Heart left ventricle (tissue), 13 donors: ENCODE results near the gene RANBP10.

ENCODE experiments used
- POLR2A ChIP-seq, 2 donors: fragments of 450-650 bp; IDR thresholded peaks; one replicate each; pipeline ENCODE4 v1.6.1; 2017; ENCODE audit warnings: antibody characterized with exemption in 2 of 2, mild to moderate bottlenecking in 2 of 2, moderate library complexity in 2 of 2
- TF ChIP-seq, protein P1 (sequence below), 12 donors: fragments of 200-600 bp; sonication (generic) in 4 of 12; IDR thresholded peaks; one replicate each; pipeline versions ENCODE4 v1.5.0 to v1.8.0; 2018 to 2022; ENCODE audit warnings: antibody characterized with exemption in 12 of 12, mild to moderate bottlenecking in 5 of 12
- donor health status: ischemic (EF 13 %, LVEDD 7.1; RV severe dilation, severe dysfunction).
- donor health status: DM: no; HTN: yes; CAD: no.
- donor health status: DM: no; HTN: no; CAD: no.
- donor health status: ischemic (EF 25% LVEDD 6.9; RV normal size, moderate dysfunction).
- donor health status: ischemic (EF 25% LVEDD 5.7; RV mildly dilated, moderate dysfunction).
- donor health status: ischemic (EF 35%, LVEDD 5.7; RV mildly dilated, moderate dysfunction).
- donor health status: nonischemic (EF 11% LVEDD 7.7; RV severe dilation, severe dysfunction).
- donor health status: DM: yes; HTN: yes; CAD: no.
- donor health status: PGD.
- donor health status: ischemic (EF 29% LVEDD 5.4; RV normal size, mild dysfunction).
- donor health status: nonischemic (EF 23%, LVEDD 6.1; RV moderate dilation, normal function).

DNA sequence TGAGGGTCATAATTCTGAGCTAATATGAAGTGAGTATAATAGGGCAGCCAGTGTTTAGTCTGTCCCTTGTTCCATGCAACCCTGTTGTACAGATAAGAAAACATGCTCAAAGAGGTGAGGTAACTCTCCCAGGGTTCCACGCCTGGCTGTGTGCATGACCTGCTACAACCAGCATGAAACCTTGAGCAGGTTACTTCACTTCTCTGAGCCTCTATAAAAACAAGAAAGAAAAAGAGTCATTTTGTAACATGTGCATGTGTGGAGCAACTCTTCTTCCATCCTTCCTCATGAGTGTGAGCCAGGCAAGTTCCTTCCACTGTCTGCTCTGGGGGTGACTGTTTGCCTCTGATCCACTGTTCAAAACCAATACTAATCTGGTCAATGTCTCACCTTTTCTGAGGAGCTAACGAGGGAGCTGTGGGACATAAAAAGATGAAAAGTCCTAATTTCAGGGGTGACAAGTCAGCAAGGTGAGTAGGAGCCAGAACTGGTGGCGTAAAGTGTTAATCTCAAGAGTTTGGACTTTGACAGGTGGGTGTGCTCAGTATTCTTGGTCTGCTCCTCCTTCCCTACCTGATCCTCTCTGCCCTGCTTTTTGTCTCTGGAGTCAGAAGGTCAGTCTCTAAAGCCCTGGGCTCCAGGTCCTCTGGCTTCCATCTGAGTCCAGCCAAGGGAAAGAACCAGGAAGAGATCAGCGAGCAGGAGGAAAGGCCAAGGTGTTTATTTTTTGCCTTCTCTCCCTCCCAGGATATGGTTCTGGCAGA, 108.8 kb downstream of the RANBP10 start:
- no peak for TF ChIP-seq POLR2A (IDR thresholded peaks at IDR 0.05)
- TF ChIP-seq, protein P1, sequence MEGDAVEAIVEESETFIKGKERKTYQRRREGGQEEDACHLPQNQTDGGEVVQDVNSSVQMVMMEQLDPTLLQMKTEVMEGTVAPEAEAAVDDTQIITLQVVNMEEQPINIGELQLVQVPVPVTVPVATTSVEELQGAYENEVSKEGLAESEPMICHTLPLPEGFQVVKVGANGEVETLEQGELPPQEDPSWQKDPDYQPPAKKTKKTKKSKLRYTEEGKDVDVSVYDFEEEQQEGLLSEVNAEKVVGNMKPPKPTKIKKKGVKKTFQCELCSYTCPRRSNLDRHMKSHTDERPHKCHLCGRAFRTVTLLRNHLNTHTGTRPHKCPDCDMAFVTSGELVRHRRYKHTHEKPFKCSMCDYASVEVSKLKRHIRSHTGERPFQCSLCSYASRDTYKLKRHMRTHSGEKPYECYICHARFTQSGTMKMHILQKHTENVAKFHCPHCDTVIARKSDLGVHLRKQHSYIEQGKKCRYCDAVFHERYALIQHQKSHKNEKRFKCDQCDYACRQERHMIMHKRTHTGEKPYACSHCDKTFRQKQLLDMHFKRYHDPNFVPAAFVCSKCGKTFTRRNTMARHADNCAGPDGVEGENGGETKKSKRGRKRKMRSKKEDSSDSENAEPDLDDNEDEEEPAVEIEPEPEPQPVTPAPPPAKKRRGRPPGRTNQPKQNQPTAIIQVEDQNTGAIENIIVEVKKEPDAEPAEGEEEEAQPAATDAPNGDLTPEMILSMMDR (IDR thresholded peaks at IDR 0.05) = no peak
